ENCODE results near the gene RRP7A. TPM values are rescaled to one million over a fixed set of nuclear protein-coding genes. Genes with fewer than 3 reads are reported as not detected.
"Not testable (repeated sequence)": the region's sequence is repeated elsewhere in the genome, so short reads cannot be mapped to it uniquely, and the experiment has no call there.

Gene RRP7A
- polyA plus RNA-seq, 4 donors, result 21.8 to 34.7 (median 32.6) TPM

GRCh38 chr22:42500161-42500835 is 19.3 kb downstream of the RRP7A start:
- DNase-seq (ENCODE audit: low read depth in 4 of 4, low spot score in 3 of 4), result peak in 3 of 4 donors; percentile 46 to 58 (median 56)

GRCh38 chr22:42499773-42500160 is 19.8 kb downstream of the RRP7A start:
- not testable (repeated sequence) for DNase-seq (ENCODE audit: low read depth in 4 of 4, low spot score in 3 of 4)

- not testable (repeated sequence) for DNase-seq (ENCODE audit: low read depth in 4 of 4, low spot score in 3 of 4)
Observed at GRCh38 chr22:42495533-42496141, 24.0 kb downstream of the RRP7A start.

- no peak for DNase-seq (ENCODE audit: low read depth in 4 of 4, low spot score in 3 of 4)
Observed at GRCh38 chr22:42493393-42493792, 26.2 kb downstream of the RRP7A start.

- no peak for DNase-seq (ENCODE audit: low read depth in 4 of 4, low spot score in 3 of 4)
Observed at GRCh38 chr22:42492323-42492690, 27.3 kb downstream of the RRP7A start.

- DNase-seq (ENCODE audit: low read depth in 4 of 4, low spot score in 3 of 4), result no peak
Observed at GRCh38 chr22:42490243-42490832, 29.3 kb downstream of the RRP7A start.

- no peak for DNase-seq (ENCODE audit: low read depth in 4 of 4, low spot score in 3 of 4)
Observed at GRCh38 chr22:42489000-42489399, 30.6 kb downstream of the RRP7A start.

GRCh38 chr22:42484506-42484905 is 35.1 kb downstream of the RRP7A start:
- DNase-seq (ENCODE audit: low read depth in 4 of 4, low spot score in 3 of 4), result no peak

- not testable (repeated sequence) for DNase-seq (ENCODE audit: low read depth in 4 of 4, low spot score in 3 of 4)
Observed at GRCh38 chr22:42483610-42484223, 35.9 kb downstream of the RRP7A start.

- no peak for DNase-seq (ENCODE audit: low read depth in 4 of 4, low spot score in 3 of 4)
Observed at GRCh38 chr22:42475122-42475521, 44.5 kb downstream of the RRP7A start.

GRCh38 chr22:42473484-42474193 is 46.0 kb downstream of the RRP7A start:
- DNase-seq (ENCODE audit: low read depth in 4 of 4, low spot score in 3 of 4), result no peak

- DNase-seq (ENCODE audit: low read depth in 4 of 4, low spot score in 3 of 4), result no peak
Observed at GRCh38 chr22:42472671-42473070, 46.9 kb downstream of the RRP7A start.

GRCh38 chr22:42471441-42471840 is 48.2 kb downstream of the RRP7A start:
- DNase-seq (ENCODE audit: low read depth in 4 of 4, low spot score in 3 of 4), result no peak

GRCh38 chr22:42470366-42471082 is 49.1 kb downstream of the RRP7A start:
- no peak for DNase-seq (ENCODE audit: low read depth in 4 of 4, low spot score in 3 of 4)

GRCh38 chr22:42468841-42469240 is 50.8 kb downstream of the RRP7A start:
- DNase-seq (ENCODE audit: low read depth in 4 of 4, low spot score in 3 of 4), result no peak

GRCh38 chr22:42462016-42462415 is 57.6 kb downstream of the RRP7A start:
- no peak for DNase-seq (ENCODE audit: low read depth in 4 of 4, low spot score in 3 of 4)

- DNase-seq (ENCODE audit: low read depth in 4 of 4, low spot score in 3 of 4), result no peak
Observed at GRCh38 chr22:42461511-42461910, 58.1 kb downstream of the RRP7A start.
